HG02943 (cell line): ENCODE results near the gene SCTR.

Experiments used
- ATAC-seq: cut with Tn5 transposase; IDR thresholded peaks from one replicate; pipeline ENCODE4 v1.9.1; 2021; ENCODE audit warnings: mild to moderate bottlenecking, low read depth, moderate library complexity; ENCODE audit not compliant: unreplicated experiment

The SCTR gene

GRCh38 chr2:119449521-119449920, 74.8 kb downstream of the SCTR start:
- ATAC-seq: no peak

DNA sequence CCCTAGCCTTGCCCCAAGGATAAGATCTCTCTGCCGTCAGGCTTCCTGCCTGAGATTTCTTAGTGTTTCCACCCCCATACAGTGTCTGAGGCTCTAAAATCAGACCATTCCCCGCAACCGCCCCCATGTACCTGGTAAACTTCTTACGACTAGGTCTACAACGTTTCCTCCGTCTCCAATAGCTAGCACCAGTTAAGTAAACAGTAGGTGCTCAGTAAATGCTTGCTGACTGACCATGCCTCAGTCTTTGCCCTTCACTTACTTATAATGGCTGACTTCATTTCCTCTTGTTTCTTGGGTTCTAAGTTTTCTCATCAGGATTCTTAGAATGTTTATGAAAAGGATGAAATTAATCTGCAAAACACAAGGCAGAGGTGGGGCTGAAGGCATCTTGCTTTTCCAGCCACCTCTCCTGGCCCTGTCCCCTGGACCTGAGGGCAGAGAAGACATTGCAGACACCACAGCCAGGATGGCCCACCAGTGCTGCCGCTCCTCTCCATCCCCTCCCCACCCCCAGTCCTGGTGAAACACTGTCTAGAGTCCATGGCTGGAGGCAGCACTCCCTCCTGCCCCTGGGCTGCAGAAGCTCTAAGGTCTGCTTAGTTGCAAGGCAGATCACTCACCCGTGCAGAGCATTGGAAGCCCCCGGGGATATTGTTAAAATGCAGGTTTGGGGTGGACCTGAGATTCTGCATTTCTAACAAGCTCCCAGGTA, 75.7 kb downstream of the SCTR start:
- no peak for ATAC-seq

- ATAC-seq: no peak
These were observed 78.2 kb downstream of the SCTR start for GRCh38 chr2:119446037-119446436.

- ATAC-seq: no peak
These were observed 81.4 kb downstream of the SCTR start for GRCh38 chr2:119442850-119443249.

- no peak for ATAC-seq
These were observed 82.1 kb downstream of the SCTR start for GRCh38 chr2:119442226-119442619.

DNA sequence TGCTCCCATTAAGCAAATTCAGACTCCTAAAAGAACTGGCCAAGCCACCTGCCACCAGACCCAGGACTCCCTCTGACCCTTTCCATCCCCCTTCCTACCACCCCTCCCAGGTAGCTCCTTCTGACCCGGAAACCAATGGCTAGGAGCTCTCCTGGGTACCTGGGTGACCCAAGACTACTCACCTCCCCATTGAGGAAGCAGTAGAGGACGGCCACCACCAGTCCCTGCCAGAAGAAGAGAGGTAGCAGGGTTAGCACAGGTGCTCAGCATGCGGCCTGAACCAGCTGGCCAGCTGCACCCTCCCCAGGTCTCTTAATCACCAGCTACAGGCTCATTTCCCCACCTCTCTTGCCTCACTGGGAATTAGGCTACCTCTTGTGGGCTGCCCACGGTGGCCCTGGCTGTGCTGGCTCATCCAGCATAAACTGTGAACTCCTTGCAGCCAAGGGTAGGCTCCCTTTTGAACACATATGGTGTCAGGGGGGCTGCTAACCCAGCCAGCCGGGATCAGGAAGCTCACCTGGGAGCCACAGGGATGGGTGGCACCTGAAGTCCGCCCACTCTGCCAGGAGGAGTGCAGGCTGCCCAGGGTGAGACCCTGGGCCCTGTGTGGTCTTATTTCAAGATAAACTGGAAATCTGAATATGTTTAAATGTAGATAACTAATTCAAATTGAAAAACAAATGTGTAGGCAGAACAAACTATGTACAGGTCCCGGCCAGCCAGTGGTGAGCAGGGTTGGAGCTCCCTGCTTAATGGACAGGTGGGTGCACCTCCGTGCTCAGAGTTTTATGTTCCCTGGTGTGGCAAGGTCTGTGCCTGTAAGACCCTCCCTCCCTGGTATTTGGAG, 82.7 kb downstream of the SCTR start:
- ATAC-seq: no peak

GRCh38 chr2:119440873-119441272, 83.4 kb downstream of the SCTR start:
- ATAC-seq: no peak

- ATAC-seq: no peak
These were observed 83.8 kb downstream of the SCTR start for GRCh38 chr2:119440501-119440870.

GRCh38 chr2:119439574-119440500, 84.4 kb downstream of the SCTR start:
- ATAC-seq: no peak

DNA sequence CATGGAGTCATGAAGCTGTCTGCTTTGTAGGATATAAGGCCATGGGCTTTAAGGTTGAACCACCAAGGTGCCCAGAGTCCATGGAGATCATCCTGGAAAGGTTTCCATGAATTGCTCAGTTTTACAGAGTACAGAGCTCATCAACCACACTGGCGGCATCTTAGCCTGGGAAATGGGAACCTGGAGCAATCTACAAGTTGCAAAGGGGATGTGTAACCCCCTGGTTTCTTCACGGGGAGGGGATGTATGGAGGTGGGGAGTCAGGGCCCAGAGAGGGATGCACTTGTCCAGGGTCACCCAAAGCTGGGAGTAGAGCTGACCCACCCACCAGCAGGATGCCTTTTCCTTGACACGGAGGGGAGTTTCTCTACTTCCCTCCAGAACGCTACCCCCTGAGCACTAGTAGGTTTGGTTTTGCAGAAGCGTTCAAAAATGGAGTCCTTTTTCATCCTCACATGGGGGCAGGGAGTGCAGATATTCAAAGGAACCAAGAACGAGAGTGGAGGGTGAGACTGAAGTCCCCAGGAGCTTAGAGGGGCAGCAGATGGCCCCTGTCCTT, 85.5 kb downstream of the SCTR start:
- ATAC-seq: no peak

DNA sequence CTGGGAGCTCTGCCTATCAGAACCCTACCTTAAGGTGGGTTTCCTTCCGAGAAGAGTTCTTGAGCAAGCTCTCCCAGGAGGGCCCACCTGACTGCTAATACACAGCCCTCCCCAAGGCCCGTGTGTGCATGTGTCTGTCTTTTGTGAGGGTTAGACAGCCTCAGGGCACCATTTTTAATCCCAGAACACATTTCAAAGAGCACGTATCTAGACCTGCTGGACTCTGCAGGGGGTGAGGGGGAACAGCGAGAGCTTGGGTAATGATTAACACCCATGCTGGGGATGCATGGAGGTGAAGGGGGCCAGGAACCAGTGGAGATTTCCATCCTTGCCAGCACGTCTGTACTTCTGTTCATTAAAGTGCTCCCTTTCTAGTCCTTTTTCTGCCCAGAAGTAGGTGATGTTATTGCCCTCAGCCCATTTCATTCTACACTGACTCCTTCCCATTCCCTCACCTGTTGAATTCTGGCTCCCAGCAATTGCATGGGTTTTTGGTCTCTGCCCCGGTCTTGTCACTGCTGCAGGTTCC, 86.1 kb downstream of the SCTR start:
- no peak for ATAC-seq

DNA sequence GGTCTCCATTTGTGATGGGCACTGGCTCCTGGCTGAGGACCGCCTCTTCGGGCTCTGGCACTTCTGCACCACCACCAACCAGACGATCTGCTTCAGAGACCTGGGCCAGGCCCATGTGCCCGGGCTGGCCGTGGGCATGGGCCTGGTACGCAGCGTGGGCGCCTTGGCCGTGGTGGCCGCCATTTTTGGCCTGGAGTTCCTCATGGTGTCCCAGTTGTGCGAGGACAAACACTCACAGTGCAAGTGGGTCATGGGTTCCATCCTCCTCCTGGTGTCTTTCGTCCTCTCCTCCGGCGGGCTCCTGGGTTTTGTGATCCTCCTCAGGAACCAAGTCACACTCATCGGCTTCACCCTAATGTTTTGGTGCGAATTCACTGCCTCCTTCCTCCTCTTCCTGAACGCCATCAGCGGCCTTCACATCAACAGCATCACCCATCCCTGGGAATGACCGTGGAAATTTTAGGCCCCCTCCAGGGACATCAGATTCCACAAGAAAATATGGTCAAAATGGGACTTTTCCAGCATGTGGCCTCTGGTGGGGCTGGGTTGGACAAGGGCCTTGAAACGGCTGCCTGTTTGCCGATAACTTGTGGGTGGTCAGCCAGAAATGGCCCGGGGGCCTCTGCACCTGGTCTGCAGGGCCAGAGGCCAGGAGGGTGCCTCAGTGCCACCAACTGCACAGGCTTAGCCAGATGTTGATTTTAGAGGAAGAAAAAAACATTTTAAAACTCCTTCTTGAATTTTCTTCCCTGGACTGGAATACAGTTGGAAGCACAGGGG, 87.1 kb downstream of the SCTR start:
- no peak for ATAC-seq

DNA sequence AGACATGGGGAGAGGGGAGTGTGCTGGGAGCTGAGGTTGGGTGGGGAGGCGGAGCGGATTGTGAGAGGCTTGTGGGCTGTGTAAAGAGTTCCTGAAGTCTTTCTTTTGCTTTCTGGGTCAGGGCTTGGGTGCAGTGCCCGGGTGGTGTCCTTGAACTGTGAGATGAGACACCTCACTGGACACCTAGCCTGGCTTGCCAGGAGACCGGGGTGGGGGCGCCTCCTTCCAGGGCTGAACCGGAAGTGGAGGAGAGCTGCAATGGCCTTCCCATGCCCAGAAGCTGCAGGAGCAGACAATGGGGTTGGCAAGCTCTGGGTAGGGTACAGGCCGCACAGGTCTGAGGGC, 88.4 kb downstream of the SCTR start:
- ATAC-seq: no peak

GRCh38 chr2:119435081-119435952, 89.0 kb downstream of the SCTR start:
- no peak for ATAC-seq

- no peak for ATAC-seq
These were observed 89.6 kb downstream of the SCTR start for GRCh38 chr2:119434664-119435063.

DNA sequence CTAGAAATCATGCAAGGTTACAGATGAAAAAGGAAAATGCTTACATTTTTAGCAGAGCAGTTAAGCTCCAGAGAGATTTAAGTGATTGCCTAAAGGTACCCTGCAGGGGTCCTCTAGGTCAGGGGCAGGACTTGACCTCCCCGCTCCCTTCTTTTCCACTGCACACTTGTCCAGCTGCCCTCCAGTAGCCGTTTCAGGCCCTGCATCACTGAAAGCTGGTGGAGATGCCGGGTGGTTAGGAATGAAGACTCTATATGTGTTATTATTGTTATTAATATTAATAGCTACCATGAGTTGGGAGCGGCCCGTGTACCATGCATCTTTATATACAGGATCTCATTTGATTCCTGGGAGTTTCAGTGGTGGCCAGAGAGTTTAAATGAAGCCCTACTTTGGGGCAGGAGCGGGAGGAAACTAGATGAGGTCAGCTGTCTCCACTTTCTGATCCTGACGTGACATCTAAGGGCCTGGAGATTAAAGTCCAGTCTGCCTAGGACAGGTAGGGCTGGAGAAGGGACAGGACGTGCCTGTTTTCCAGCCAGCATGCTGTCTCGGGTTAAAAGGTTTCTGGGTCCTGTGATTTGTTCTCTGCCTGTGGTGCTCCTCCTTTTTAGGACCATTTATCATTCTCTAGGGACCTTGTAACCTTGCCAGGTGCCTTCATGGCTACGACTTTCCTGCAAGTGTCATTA, 90.5 kb downstream of the SCTR start:
- ATAC-seq: no peak

DNA sequence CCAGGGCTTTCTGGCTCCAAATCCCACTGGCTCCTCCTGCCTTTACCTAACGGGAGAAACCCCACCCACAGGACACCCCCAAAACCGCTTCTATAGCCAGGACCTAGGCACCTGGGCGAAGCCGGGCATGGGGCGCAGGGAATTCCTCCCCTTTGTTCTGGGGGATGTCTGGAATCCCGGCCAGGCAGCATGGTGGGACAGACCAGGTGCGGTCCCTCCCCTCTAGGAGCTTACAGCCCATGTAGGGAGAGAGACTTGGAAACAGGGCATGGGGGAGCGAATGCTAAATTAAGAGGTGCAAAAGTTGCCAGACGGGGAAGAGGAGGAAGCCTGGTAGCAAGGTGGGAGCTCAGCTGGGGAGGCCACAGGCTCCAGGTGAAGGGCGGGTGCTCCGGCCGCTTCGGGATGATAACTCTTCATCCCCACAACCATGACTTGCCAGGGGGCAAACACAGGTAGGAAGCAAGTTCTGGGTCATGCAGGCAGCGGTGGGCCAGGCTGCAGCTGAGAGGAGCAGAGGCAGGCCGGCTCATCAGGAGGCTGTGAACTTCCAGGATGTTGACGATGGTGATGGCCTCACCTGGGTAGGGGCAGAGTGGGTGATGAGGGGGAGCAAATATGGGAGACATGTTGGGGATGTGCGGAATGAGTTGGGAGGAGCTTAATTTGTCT, 91.3 kb downstream of the SCTR start:
- ATAC-seq: no peak
